RWPE1 (cell line): ENCODE results near the gene TRAM2.

Source experiments
- CTCF ChIA-PET: fragments of 350-600 bp; sonication (Branson Sonifier 250); formaldehyde crosslinking; extraction: SDS; loops from one replicate; lab custom pipeline; 2021; lab: Yijun Ruan, JAX
- POLR2A ChIA-PET: fragments of 400-600 bp; formaldehyde crosslinking; extraction: SDS; loops from one replicate; lab custom pipeline; 2020; ENCODE audit warnings: antibody characterized with exemption; ENCODE audit not compliant: low non-redundant PET; lab: Yijun Ruan, JAX
- DNase-seq: peaks from one replicate; pipeline ENCODE4 v3.0.0; 2012; ENCODE audit warnings: low spot score
- H3K27ac ChIP-seq: fragments of 450-650 bp; 2 replicates; pipeline ENCODE4 v1.5.1; 2017
- TF ChIP-seq, protein P1 (sequence below): fragments of 450-650 bp; conservative IDR thresholded peaks from 2 replicates; pipeline ENCODE4 v1.5.1; 2017; ENCODE audit warnings: low read depth, mild to moderate bottlenecking

The TRAM2 gene

DNA sequence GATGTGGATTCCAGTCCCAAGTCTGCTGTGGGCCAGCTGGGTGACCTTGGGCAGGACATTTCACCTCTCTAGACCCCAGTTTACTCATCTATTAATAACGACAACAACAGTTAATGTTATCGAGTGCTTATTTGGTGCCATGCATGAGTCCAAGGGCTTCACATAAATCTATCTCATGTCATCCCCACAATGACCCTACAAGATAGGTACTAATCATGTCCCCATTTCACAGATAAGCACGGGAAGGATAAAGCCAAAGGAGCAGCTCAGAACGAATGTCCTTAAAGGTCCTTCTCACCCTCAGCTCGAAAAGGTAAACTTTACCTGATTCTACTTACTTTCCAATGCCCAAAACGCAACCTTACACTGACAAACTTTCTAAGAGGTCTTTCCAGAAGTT is 35.7 kb downstream of the TRAM2 start:
- POLR2A ChIA-PET = no interaction called here
- no peak overlapping the region for H3K27ac ChIP-seq
- CTCF ChIA-PET = interaction anchor here (0.7 kb wide), 1 partner anchor 141 kb away, joined by 4 read pairs; no protein-coding TSS in a partner anchor
- no peak for DNase-seq
- TF ChIP-seq, protein P1, sequence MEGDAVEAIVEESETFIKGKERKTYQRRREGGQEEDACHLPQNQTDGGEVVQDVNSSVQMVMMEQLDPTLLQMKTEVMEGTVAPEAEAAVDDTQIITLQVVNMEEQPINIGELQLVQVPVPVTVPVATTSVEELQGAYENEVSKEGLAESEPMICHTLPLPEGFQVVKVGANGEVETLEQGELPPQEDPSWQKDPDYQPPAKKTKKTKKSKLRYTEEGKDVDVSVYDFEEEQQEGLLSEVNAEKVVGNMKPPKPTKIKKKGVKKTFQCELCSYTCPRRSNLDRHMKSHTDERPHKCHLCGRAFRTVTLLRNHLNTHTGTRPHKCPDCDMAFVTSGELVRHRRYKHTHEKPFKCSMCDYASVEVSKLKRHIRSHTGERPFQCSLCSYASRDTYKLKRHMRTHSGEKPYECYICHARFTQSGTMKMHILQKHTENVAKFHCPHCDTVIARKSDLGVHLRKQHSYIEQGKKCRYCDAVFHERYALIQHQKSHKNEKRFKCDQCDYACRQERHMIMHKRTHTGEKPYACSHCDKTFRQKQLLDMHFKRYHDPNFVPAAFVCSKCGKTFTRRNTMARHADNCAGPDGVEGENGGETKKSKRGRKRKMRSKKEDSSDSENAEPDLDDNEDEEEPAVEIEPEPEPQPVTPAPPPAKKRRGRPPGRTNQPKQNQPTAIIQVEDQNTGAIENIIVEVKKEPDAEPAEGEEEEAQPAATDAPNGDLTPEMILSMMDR = no peak

DNA sequence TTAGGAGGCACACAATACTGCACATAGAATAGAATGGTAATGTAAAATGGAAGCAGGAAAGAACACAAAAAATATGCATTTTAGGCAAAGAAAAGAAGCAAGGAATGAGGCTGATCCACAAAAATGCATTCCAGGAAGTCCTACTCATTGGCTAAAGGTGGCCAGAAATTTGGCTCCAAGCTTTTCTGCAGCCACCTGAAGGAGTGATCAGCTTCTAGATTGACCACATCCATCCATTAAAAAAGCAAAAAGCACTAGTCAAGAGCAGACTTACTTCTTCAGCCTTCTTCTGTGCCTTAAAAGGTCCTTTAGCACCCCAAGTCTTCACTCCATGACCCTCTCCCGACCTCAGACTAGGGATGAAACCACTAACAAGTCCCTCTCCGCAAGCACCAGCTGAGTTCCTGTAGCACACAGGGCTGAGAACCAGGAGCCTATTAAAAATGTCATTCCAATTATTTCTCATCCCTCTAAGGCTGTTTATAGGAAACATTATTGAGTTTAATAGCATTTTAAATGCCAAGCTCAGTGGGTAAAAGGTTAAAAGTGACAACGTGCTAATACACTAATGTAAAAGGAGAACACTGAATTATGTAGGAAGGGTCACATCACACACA is 36.5 kb downstream of the TRAM2 start:
- CTCF ChIA-PET = no interaction called here
- no peak overlapping the region for H3K27ac ChIP-seq
- TF ChIP-seq, protein P1 = no peak
- POLR2A ChIA-PET = no interaction called here
- DNase-seq = no peak

DNA sequence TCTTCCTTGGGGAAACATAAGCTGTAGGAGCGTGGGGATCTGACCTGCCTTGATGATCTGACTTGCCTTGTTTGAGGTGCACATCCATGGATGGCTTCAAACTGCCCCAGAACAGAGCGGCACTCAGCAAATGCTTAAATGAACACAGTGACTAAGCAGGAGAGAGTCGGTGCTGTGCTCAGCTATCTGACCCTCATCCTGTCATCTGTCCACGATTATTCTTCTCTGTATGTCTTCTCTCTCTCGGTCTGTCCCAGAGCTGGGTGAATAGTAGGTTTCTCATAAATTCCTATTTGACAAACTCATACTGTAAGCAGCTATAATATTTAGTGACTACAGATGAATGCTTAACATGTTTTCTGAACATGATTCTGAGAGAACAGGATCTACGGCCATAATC is 37.3 kb downstream of the TRAM2 start:
- TF ChIP-seq, protein P1 = no peak
- DNase-seq = no peak
- H3K27ac ChIP-seq = peak overlapping the region; percentile 89; the same call in 1 of the 2 replicates
- POLR2A ChIA-PET = no interaction called here
- CTCF ChIA-PET = interaction anchor here (0.5 to 0.6 kb wide), 2 partner anchors 24 to 128 kb away, joined by 3 to 7 read pairs; no protein-coding TSS in a partner anchor

DNA sequence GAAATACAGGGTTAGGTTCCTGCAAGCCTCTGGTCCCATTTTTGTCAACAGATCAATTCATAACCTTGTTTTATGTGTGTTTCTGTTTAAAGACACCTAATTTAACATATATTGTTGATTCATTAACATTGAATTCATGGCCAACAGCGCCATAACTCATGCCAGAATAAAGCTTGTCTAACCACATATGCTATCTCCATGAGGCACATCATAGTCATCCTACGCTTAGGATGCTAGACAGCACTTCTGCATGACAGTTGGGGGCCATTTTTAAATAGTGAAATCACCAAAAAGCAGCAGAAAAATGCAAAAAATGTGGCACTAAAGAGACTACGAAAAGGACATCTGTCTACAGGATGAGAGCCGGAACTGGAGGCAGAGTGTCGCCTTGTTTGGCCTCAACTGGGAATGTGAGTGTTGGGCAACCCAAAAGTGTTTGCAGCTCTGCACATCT is 37.9 kb downstream of the TRAM2 start:
- DNase-seq = no peak
- POLR2A ChIA-PET = no interaction called here

DNA sequence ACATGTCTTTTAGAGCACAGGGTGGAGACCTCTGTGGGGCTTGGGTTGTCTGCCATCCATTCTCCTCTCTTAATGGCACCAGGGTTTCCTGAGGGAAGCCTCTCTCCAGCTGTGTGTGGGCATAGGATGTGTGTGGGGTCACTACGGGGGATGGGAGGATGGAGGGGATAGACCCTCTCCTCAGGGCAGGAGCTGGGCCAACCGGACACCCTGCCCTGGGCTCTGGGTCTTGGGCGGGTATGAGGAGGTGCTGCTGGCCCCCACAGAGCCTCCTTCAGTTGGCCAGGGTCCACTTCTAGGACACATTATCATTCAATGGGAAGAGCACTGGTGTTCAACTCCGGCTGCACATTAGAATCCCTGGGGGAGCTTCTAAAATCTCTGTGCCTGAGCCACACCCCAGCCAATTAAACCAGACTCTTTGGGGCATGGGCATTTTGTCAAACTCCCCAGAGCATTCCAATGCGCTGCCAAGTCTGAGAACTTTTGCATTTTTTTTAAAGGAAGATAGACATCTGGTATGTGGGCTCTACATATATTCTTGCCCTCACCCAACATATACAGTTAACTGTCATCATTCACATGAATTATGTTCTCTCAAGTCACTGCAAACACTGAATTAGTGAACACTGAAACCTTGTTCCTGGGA is 38.5 kb downstream of the TRAM2 start:
- TF ChIP-seq, protein P1 = no peak
- H3K27ac ChIP-seq = peak overlapping the region; percentile 89
- ChIA-PET CTCF (interaction anchor here (0.7 kb wide), 2 partner anchors 30 to 255 kb away, joined by 3 read pairs; no protein-coding TSS in a partner anchor), POLR2A (no interaction called here)
- no peak for DNase-seq

More for the DNA sequence above, 37.9 kb downstream of the TRAM2 start:
- CTCF ChIA-PET = interaction anchor here (0.7 kb wide), 1 partner anchor 256 kb away, joined by 3 read pairs; no protein-coding TSS in a partner anchor
- peak overlapping the region; percentile 89; the same call in 1 of the 2 replicates for H3K27ac ChIP-seq
- TF ChIP-seq, protein P1 = no peak

DNA sequence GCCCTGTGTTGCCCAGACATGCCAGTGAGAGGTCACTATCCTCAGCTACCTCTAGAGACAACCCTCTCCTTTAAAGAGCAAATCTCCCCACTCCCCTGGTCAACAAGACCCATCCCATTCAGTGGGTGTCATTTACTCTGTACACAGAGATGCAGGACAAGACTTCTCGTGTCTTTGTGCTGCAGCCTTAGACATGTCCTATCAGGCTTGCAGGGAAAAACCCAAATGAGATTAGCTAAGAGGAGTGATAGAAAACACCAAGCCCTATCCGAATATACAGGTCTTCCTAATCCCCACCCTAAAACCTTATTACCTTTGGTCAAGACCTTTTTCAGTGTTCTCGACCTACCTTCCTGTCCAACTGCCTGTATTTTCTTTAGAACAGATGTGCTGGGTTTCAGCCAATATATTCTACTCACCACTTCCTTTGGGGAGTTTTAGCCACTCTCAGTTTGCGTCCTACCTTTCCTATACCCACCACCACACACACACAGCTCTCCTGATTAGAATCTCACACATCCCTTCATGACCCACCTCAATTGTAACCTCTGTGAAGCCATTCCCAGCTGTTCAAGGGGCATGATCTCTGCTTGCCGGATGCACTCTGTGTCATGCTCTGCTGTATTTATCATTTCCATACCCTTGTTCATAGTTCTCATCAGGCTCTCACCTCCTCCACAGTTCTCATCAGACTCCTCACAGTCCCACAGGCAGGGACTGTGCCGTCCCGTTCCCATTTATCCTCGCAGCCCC is 39.7 kb downstream of the TRAM2 start:
- CTCF ChIA-PET = interaction anchor here (0.6 kb wide), 1 partner anchor 121 kb away, joined by 3 read pairs; no protein-coding TSS in a partner anchor
- H3K27ac ChIP-seq = peak overlapping the region; percentile 89
- POLR2A ChIA-PET = no interaction called here
- TF ChIP-seq, protein P1 = no peak
- DNase-seq = peak; percentile 42
